Activated CD8-positive, alpha-beta T cell treated with anti-CD3 and anti-CD28 coated beads for 36 hours (primary cell): ENCODE results near the gene ACTR8. TPM values are rescaled to one million over a fixed set of nuclear protein-coding genes. Genes with fewer than 3 reads are reported as not detected.
"Not testable (repeated sequence)": the region's sequence is repeated elsewhere in the genome, so short reads cannot be mapped to it uniquely, and the experiment has no call there.

ENCODE experiments used
- ATAC-seq: fragments of 200-7000 bp; cut with Tn5 transposase; one replicate; pipeline ENCODE4 v1.10.0; 2021; ENCODE audit warnings: mild to moderate bottlenecking, moderate library complexity
- CTCF ChIA-PET: fragments of 350-600 bp; sonication (Branson Sonifier 250); formaldehyde crosslinking; loops from one replicate; lab custom pipeline; 2021; ENCODE audit warnings: antibody characterized with exemption; lab: Charles Lee
- POLR2A ChIA-PET: fragments of 350-600 bp; sonication (Branson Sonifier 250); formaldehyde crosslinking; loops from one replicate; lab custom pipeline; 2021; ENCODE audit warnings: antibody characterized with exemption; lab: Charles Lee
- DNase-seq: peaks from one replicate; pipeline ENCODE4 v3.0.0-alpha.2; 2020
- H3K27ac Mint-ChIP-seq: one replicate; pipeline ENCODE4 v1.8.0; 2021; ENCODE audit warnings: mild to moderate bottlenecking, mixed read lengths
- H3K27me3 Mint-ChIP-seq: one replicate; pipeline ENCODE4 v1.8.0; 2021; ENCODE audit warnings: mixed read lengths
- H3K36me3 Mint-ChIP-seq: one replicate; pipeline ENCODE4 v1.8.0; 2021; ENCODE audit warnings: low read depth, mixed read lengths
- H3K4me1 Mint-ChIP-seq: one replicate; pipeline ENCODE4 v1.8.0; 2021; ENCODE audit warnings: low read depth, mixed read lengths
- H3K4me3 Mint-ChIP-seq: one replicate; pipeline ENCODE4 v1.8.0; 2021; ENCODE audit warnings: mild to moderate bottlenecking, moderate library complexity, mixed read lengths
- H3K9me3 Mint-ChIP-seq: one replicate; pipeline ENCODE4 v1.8.0; 2021; ENCODE audit warnings: mixed read lengths
- CTCF ChIP-seq: fragments of 200-600 bp; IDR thresholded peaks from one replicate; pipeline ENCODE4 v1.8.0; 2022; ENCODE audit warnings: antibody characterized with exemption, mild to moderate bottlenecking
- intact Hi-C: fragments of 100-400 bp; cut with micrococcal nuclease; formaldehyde crosslinking; loops from one replicate; pipeline ENCODE4 v1.10.0; 2022
- total RNA-seq, 2 experiments: library from RNA; stranded (reverse); gene quantifications; one replicate each; pipeline ENCODE4 v1.2.3, GENCODE V29; 2021

ACTR8 gene
- total RNA-seq, result 10 to 100 TPM; 28.5 to 33.5 TPM

- peak within 1 kb of the TSS; percentile 99 for H3K27ac Mint-ChIP-seq
- intact Hi-C loops, result no loop called here
- CTCF ChIA-PET, result interaction anchor here (3.1 kb wide), 1 partner anchor 10 kb away, joined by 14 read pairs; the partner anchor contains the start of gene SELENOK
- peak; percentile 87 for DNase-seq
- H3K9me3 Mint-ChIP-seq, result no peaks in the 10 kb centered on the region
- ATAC-seq, result peak; percentile 93
- peak within 1 kb of the TSS; percentile 98 for H3K4me3 Mint-ChIP-seq
- TF ChIP-seq CTCF, result no peak
- H3K27me3 Mint-ChIP-seq, result no peaks in the 10 kb centered on the region
- peaks cover 22% of the 10 kb centered on the region for H3K4me1 Mint-ChIP-seq
- peaks cover 33% of the 10 kb centered on the region for H3K36me3 Mint-ChIP-seq
- POLR2A ChIA-PET, result interaction anchor here (0.8 to 4.8 kb wide), 3 partner anchors 9 to 13 kb away, joined by 3 to 36 read pairs (median 4); partner anchors contain the start of gene SELENOK
Observed at GRCh38 chr3:53881691-53882593, at the start of gene ACTR8. Gene ACTR8 (minus strand): TSS chr3:53882152. CDS start chr3:53882101, 51 bp downstream.

- POLR2A ChIA-PET, H3K27me3 Mint-ChIP-seq, intact Hi-C loops, DNase-seq, H3K4me1 Mint-ChIP-seq, H3K27ac Mint-ChIP-seq, H3K9me3 Mint-ChIP-seq, ATAC-seq, H3K4me3 Mint-ChIP-seq, H3K36me3 Mint-ChIP-seq: not testable (repeated sequence)
- CTCF ChIA-PET, result interaction anchor here (2.7 kb wide), 1 partner anchor 11 kb away, joined by 14 read pairs; no protein-coding TSS in a partner anchor
Observed at GRCh38 chr3:53927208-53927872, 45.4 kb upstream of the ACTR8 start.

DNA sequence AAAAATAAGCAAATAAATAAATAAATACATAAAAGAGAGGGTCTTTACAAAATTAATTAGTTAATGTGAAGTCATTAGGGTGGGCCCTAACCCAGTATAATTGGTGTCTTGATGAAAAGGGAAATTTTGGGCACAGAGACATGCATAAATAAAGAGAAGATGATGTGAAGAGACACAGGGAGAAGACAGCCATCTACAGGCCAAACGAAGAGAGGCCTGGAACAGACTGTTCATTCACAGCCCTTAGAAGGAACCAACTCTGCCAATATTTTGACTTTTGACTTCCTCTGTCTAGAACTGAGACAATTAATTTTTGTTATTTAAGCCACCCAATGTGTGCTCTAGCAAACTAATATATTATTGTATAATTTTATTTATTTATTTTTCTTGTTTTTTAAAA is 39.3 kb upstream of the ACTR8 start:
- Mint-ChIP-seq H3K4me1 (no peaks in the 10 kb centered on the region), H3K27me3 (peaks cover 16% of the 10 kb centered on the region), H3K27ac (no peak overlapping the region), H3K4me3 (no peak overlapping the region), H3K36me3 (no peaks in the 10 kb centered on the region), H3K9me3 (peaks cover 7% of the 10 kb centered on the region)
- ChIA-PET CTCF (no interaction called here), POLR2A (no interaction called here)
- intact Hi-C loops, result no loop called here
- peak; percentile 12 for TF ChIP-seq CTCF
- ATAC-seq (no peak), DNase-seq (peak; percentile 5)

GRCh38 chr3:53919741-53920140 is 37.8 kb upstream of the ACTR8 start:
- no peaks in the 10 kb centered on the region for H3K4me1 Mint-ChIP-seq
- ATAC-seq (no peak), DNase-seq (no peak)
- intact Hi-C loops, result no loop called here
- no peak for TF ChIP-seq CTCF
- H3K36me3 Mint-ChIP-seq, result no peaks in the 10 kb centered on the region
- peaks cover 19% of the 10 kb centered on the region for H3K27me3 Mint-ChIP-seq
- H3K4me3 Mint-ChIP-seq, result no peak overlapping the region
- CTCF ChIA-PET, result interaction anchor here (0.6 kb wide), 1 partner anchor 143 kb away, joined by 3 read pairs; no protein-coding TSS in a partner anchor
- H3K27ac Mint-ChIP-seq, result no peak overlapping the region
- H3K9me3 Mint-ChIP-seq, result peaks cover 7% of the 10 kb centered on the region
- POLR2A ChIA-PET, result no interaction called here

DNA sequence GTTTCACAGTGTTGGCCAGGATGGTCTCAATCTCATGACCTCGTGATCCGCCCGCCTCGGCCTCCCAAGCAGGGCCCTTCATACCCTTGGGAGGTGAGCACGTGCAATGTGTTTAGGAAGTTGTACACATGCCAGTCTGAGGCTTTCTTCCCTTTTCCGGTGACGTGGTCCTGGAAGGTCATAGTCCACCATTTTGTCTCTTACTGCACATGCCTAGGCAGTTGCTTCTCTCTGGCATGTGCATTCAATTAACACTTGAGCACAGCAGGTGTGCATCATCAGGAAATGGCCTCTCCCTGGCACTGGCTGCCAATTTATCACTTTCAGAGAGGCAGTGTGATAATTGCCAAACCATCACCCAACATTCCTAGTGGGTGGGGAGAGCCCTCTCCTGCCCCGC is 31.4 kb upstream of the ACTR8 start:
- peaks cover 26% of the 10 kb centered on the region for H3K27me3 Mint-ChIP-seq
- no peak for ATAC-seq
- intact Hi-C loops, result no loop called here
- H3K4me1 Mint-ChIP-seq, result no peaks in the 10 kb centered on the region
- POLR2A ChIA-PET, result no interaction called here
- CTCF ChIA-PET, result no interaction called here
- no peaks in the 10 kb centered on the region for H3K36me3 Mint-ChIP-seq
- no peak overlapping the region for H3K27ac Mint-ChIP-seq
- no peak for DNase-seq
- TF ChIP-seq CTCF, result no peak
- no peaks in the 10 kb centered on the region for H3K9me3 Mint-ChIP-seq
- no peak overlapping the region for H3K4me3 Mint-ChIP-seq
